ENCODE measurements around the gene WDR54. TPM values are rescaled to one million over a fixed set of nuclear protein-coding genes. Genes with fewer than 3 reads are reported as not detected.
A peak's percentile ranks its signal among the peaks of the same experiment; 100 is the strongest.
"Not testable (repeated sequence)": the region's sequence is repeated elsewhere in the genome, so short reads cannot be mapped to it uniquely, and the experiment has no call there.

WDR54 gene
- total RNA-seq, 1 donor from 2014 or later, result 30.2 TPM

DNA sequence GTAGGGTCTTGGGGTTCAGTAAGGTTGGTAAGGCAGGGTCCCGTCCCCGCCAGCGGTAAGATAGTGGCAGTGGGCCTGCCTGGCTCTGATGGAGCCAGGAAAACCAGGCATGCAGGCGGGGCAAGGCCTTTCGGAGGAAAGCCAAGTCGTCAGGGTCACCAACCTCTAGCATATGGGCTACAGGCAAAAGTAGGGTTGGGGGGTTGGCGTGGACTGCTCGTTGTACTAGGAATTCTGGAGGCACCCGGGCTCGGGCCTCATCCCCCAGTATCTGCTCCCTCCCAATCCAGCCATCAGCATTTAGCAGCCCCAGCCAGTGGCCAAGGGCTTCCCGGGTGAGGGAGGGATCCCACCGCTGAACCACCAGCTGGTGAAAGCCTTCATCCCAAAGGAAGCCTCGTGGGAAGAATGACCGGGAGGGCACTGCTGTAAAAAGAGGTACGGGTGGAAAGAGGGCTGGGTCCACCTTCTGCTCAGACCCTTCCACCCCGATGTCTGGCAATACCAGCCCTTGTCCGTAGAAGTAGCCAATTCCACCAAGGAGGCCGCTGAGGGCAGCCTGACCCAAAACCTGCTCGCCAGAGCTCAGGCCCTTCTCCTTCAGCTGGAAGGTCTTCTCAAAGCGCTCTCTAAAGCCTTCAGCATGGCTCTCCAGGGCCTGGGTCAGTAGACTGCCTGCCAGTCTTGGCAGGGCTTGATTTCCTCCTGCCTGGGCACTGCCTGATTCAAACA, 40.7 kb downstream of the WDR54 start:
- TF ChIP-seq, protein P1, sequence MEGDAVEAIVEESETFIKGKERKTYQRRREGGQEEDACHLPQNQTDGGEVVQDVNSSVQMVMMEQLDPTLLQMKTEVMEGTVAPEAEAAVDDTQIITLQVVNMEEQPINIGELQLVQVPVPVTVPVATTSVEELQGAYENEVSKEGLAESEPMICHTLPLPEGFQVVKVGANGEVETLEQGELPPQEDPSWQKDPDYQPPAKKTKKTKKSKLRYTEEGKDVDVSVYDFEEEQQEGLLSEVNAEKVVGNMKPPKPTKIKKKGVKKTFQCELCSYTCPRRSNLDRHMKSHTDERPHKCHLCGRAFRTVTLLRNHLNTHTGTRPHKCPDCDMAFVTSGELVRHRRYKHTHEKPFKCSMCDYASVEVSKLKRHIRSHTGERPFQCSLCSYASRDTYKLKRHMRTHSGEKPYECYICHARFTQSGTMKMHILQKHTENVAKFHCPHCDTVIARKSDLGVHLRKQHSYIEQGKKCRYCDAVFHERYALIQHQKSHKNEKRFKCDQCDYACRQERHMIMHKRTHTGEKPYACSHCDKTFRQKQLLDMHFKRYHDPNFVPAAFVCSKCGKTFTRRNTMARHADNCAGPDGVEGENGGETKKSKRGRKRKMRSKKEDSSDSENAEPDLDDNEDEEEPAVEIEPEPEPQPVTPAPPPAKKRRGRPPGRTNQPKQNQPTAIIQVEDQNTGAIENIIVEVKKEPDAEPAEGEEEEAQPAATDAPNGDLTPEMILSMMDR (IDR thresholded peaks at IDR 0.05; ENCODE audit: unreplicated experiment), result no peak
- H3K9me3 Mint-ChIP-seq (ENCODE audit: low read depth), result no peaks in the 10 kb centered on the region
- H3K27ac Mint-ChIP-seq, result no peak overlapping the region
- H3K4me3 Mint-ChIP-seq (ENCODE audit: low read depth), result no peak overlapping the region
- H3K36me3 Mint-ChIP-seq (ENCODE audit: insufficient read depth), result peaks cover 1% of the 10 kb centered on the region
- DNase-seq (ENCODE audit: low spot score, unreplicated experiment), result no peak
- H3K4me1 Mint-ChIP-seq (ENCODE audit: low read depth), result peaks cover 20% of the 10 kb centered on the region
- no peaks in the 10 kb centered on the region for H3K27me3 Mint-ChIP-seq

DNA sequence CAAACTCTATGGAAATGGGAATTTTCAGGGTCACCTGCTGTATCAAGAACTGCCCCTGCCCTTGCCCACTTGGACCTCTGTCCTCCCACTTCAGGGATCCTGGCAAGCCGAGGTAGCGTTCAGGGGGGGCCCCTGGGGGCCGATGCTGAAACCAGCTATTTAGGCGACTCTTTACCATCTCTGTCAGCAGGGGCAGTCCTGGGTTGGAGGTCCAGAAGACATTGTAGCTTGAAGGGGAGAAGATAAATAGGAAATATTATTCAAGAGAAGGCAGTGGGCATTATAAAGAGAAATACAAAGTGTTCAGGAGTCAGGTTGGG, 41.2 kb downstream of the WDR54 start:
- Mint-ChIP-seq H3K4me3 (ENCODE audit: low read depth) (peak overlapping the region; percentile 37), H3K27me3 (no peaks in the 10 kb centered on the region), H3K36me3 (ENCODE audit: insufficient read depth) (peaks cover 1% of the 10 kb centered on the region), H3K4me1 (ENCODE audit: low read depth) (peaks cover 19% of the 10 kb centered on the region), H3K27ac (peak overlapping the region; percentile 69), H3K9me3 (ENCODE audit: low read depth) (no peaks in the 10 kb centered on the region)
- DNase-seq (ENCODE audit: low spot score, unreplicated experiment), result no peak
- TF ChIP-seq, protein P1 (IDR thresholded peaks at IDR 0.05; ENCODE audit: unreplicated experiment), result no peak

DNA sequence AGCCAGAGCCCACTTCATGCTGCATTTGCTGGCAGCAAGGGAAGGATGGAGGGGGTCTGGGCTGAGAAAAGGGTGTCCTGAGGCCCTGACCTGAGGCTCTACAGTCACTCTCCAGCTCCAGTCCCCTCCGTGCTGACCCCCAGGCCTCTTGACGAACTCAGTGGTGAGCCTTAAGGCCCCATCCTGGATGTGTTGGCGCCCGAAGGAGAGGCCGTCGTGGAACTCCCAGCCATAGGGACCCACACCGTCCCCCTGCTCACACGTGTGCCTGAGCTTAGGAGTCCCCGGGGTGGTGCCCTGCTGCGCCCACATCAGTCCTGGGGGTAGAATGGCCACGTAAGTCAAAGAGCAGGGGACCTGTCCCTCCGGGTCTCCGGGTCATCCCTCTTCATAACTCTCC, 42.9 kb downstream of the WDR54 start:
- Mint-ChIP-seq H3K36me3 (ENCODE audit: insufficient read depth) (peaks cover 1% of the 10 kb centered on the region), H3K27me3 (no peaks in the 10 kb centered on the region), H3K9me3 (ENCODE audit: low read depth) (no peaks in the 10 kb centered on the region), H3K4me3 (ENCODE audit: low read depth) (peak overlapping the region; percentile 98), H3K27ac (peak overlapping the region; percentile 33), H3K4me1 (ENCODE audit: low read depth) (peaks cover 15% of the 10 kb centered on the region)
- no peak for DNase-seq (ENCODE audit: low spot score, unreplicated experiment)
- TF ChIP-seq, protein P1 (IDR thresholded peaks at IDR 0.05; ENCODE audit: unreplicated experiment), result no peak

DNA sequence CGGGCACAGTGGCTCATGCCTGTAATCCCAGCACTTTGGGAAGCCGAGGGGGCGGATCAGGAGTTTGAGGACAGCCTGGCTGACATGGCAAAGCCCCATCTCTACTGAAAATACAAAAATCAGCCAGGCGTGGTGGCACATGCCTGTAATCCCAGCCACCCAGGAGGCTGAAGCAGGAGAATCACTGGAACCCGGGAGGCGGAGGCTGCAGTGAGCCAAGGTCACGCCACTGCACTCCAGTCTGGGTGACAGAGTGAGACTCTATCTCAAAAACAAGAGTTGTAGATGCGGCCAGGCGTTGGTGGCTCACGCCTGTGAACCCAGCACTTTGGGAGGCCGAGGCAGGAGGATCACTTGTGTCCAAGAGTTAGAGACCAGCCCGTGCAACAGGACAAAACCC, 49.2 kb downstream of the WDR54 start:
- not testable (repeated sequence) for H3K9me3 Mint-ChIP-seq (ENCODE audit: low read depth); H3K36me3 Mint-ChIP-seq (ENCODE audit: insufficient read depth); H3K27ac Mint-ChIP-seq; DNase-seq (ENCODE audit: low spot score, unreplicated experiment); H3K27me3 Mint-ChIP-seq
- Mint-ChIP-seq H3K4me1 (ENCODE audit: low read depth) (peaks cover 17% of the 10 kb centered on the region), H3K4me3 (ENCODE audit: low read depth) (peak overlapping the region; percentile 61)

DNA sequence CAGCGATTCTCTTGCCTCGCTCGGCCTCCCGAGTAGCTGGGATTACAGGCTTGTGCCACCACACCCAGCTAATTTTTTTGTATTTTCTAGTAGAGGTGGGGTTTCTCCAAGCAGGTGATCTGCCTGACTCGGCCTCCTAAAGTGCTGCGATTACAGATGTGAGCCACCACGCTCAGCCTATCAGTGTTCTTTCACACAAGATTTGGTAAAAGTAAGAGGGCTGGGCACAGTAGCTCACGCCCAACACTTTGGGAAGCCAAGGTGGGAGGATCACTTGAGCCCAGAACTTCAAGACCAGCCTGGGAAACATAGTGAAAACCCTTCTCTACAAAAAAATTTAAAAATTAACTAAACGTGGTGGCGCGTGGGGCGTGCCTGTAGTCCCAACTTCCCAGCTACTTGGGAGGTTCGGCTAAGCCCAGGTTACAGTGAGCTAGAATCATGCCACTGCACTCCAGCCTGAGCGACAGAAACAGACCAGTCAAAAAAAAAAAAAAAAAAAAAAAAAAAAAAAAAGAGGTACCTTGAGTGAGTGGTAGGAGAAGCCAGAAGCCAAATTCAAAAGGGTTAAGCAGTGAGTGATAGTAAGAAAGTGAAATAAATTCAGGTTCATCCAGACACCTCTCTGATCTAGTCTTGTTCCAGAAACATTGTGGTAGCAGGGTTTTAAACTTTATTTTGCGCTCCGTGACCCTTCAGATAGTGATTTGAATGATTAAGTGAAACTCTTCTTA, 50.0 kb downstream of the WDR54 start:
- peaks cover 5% of the 10 kb centered on the region for H3K36me3 Mint-ChIP-seq (ENCODE audit: insufficient read depth)
- TF ChIP-seq, protein P1 (IDR thresholded peaks at IDR 0.05; ENCODE audit: unreplicated experiment), result no peak
- no peak for DNase-seq (ENCODE audit: low spot score, unreplicated experiment)
- H3K9me3 Mint-ChIP-seq (ENCODE audit: low read depth), result no peaks in the 10 kb centered on the region
- H3K27me3 Mint-ChIP-seq, result no peaks in the 10 kb centered on the region
- peak overlapping the region; percentile 98 for H3K27ac Mint-ChIP-seq
- H3K4me1 Mint-ChIP-seq (ENCODE audit: low read depth), result peaks cover 14% of the 10 kb centered on the region
- H3K4me3 Mint-ChIP-seq (ENCODE audit: low read depth), result peak overlapping the region; percentile 86

Measured in progenitor cell of endocrine pancreas (in vitro differentiated cells).